NCI-H345 treated with DMSO at 0.1 percent for 48 hours (cell line): ENCODE measurements around the gene ECT2.
"Not testable (repeated sequence)": the region's sequence is repeated elsewhere in the genome, so short reads cannot be mapped to it uniquely, and the experiment has no call there.

Experiments
- DNase-seq: peaks from one replicate; lab custom pipeline; 2025; ENCODE audit not compliant: unreplicated experiment; lab: John Stamatoyannopoulos, UW

The ECT2 gene

DNA sequence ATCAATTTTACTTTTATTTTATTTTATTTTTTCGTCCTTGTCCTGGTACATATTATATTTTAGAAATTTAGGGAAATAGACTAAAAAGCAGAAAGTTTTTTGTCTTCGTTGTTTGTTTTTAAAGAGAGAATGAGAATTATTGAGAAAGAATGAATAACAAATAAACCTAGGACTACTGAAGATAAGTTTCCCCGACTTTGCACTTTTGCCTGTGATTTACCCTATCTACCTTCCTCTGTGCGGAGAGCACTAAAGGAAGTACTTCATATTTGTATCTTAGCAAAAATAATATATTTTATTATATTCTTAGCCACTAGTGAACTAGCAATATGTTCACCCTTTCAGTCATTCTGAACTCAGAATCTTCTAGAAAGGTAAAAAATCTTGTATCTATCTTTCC lies 60.6 kb downstream of the ECT2 start:
- no peak for DNase-seq

DNA sequence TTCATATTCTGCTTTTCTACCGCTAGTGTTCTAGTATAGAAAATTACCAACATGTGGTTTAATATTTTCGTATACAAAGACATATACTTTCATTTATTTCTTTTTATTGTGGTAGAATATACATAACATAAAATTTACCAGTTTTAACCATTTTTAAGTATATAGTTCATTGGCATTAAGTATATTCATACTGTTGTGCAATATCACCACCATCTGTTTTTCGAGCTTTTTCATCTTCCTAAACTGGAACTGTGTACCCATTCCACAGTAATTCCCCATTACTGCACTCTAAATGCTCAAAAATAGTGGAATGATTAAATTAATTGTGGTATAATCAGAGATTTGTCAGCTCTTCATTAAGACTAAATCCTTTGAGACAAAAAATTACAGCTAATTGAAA lies 62.9 kb downstream of the ECT2 start:
- DNase-seq: no peak

DNA sequence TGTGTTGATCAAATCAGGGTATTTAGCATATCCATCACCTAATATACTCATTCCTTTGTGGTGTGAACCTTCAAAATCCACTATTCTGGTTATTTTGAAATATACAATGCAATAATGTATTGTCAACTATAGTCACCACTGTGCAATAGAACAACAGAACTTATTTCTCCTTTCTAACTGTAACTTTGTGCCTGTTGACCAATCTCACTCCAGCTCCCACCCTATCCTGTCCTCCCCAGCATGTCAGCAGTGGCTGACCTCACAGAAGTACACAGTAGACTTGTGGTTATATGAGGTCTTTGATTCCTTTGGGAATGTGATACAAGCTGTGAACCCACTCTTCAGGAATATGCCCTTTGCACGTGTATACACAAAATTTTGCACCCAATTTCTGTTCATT lies 64.2 kb downstream of the ECT2 start:
- no peak for DNase-seq

DNA sequence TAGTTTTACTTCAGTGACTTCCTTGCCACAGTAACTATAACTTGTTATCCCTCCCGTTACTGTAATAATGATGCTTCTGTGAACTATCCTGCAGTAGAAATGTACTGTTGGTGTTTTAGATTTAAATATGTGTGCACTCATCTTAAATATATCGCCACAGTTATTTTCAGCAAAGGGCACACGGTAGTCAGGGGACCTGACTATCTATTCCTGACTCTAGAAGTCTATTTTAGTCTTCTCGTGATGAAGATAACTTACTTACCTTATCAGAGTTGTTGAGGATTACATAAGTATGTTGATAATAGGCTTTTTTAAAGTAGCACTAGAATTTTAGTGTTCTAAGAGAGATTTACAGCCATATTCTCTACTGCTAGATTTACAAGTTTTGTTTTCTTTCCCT lies 65.3 kb downstream of the ECT2 start:
- DNase-seq: no peak

DNA sequence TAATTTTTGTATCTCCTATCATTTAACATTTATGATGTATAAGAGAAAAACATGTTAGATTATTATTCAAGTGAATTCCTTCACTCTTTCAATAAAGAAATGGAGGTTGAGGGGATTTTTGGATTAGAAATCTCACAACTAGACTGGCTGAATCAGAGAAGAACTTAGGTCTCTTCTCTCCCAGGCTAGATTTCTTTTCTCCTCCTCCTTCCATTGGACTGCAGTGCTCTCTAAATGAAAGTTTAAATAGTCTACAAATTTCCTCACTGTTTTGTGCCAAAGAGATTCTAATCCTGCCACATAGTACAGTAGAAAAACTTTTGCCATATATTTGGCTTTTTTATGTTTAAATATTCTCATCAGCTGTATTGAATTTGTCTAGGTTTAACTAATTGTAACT lies 65.8 kb downstream of the ECT2 start:
- DNase-seq: no peak

DNA sequence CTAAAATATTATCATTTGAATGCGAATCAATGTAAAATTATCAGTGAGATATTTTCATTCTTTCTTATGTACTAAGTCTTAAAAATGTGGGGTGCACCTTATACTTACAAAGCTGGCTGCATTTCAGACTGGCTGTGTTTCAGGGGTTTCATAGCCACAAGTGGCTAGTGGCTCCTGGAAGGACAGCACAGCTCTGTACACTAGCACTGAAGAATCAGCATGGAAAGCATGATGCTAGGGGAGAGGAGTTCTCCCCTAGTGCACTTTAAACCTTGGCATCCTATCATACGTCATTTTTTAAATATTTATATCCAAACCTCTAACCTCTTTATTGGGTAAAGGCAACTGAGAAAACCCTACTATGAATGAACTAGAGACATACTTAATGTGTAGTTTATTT lies 66.4 kb downstream of the ECT2 start:
- no peak for DNase-seq

DNA sequence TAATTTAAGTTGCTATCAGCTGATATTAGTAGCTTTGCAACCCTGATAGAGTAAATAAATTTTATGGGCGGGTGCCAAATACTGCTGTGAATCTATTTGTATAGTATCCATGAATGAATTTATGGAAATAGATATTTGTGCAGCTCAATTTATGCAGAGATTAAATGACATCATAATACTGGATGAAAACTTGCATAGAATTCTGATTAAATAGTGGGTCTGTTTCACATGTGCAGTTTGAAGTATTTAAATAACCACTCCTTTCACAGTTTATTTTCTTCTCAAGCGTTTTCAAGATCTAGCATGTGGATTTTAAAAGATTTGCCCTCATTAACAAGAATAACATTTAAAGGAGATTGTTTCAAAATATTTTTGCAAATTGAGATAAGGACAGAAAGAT lies 70.0 kb downstream of the ECT2 start:
- no peak for DNase-seq

DNA sequence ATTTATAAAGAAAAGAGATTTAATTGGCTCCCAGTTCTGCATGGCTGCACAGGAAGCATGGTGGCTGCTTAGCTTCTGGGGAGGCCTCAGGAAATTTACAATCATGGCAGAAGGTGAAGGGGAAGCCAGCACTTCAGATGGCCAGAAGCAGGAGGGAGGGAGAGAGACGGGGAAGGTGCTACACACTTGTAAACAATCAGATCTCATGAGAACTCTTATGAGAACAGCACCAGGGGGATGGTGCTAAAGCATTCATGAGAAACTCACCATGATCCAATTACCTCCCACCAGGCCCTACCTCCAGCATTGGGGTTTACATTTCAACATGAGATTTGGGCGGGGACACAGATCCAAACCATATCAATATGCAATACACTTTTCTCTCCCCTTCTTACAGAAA lies 73.7 kb downstream of the ECT2 start:
- DNase-seq: no peak

DNA sequence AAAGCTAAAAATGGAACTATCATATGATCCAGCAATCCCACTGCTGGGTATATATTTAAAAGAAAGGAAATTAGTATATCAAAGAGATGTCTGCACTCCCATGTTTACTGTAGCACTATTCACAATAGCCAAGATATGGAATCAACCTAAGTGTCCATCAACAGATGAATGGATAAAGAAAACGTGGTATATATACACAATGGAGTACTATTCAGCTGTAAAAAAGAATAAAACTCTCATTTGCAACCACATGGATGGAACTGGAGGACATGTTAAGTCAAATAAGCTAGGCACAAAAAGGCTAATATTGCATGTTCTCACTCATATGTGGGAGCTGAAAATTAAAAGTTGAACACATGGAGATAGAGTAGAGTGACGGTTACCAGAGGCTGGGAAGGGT lies 76.7 kb downstream of the ECT2 start:
- DNase-seq: not testable (repeated sequence)

DNA sequence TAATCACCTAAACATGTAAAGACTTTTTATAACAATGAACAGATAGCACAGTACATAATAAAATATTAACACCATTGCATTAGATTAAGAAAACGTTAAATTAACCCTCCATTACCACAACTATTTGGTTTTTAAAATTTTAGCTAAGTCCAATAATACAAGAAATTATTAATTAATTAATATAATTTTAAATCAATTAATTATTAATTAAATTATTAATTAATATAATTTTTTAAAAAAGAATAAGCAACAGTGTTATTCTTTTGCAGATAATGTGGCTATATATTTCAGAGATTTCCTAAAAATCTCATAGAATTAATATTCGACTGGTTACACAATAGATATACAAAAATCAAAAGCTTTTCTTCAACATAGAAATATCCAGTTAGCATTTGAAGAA lies 82.5 kb downstream of the ECT2 start:
- DNase-seq: no peak

DNA sequence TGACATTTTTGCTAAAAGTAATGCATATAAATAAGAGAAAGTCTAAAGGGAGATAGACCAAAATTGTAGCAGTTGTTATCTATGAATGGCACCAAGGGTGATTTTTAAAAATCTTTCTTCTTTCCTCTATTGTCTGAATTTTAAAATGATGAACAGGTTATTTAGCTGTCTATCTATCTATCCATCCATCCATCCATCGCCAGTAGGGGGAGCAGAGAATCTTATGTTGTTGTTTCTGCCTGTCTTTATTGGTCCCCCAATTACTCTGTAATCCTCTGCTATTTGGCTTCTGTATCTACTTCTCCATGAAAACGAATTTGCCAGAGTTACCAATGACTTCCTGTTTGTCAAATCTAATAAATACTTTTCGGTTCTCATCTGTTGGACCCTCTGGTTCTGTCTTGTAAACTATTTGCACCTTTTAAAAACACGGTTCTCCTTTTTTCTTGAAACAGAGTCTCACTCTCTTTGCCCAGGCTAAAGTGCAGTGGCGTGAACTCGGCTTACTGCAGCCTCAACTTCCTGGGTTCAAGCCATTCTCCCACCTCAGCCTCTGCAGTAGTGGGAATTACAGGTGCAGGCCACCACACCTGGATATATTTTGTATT lies 86.0 kb downstream of the ECT2 start:
- DNase-seq: no peak

DNA sequence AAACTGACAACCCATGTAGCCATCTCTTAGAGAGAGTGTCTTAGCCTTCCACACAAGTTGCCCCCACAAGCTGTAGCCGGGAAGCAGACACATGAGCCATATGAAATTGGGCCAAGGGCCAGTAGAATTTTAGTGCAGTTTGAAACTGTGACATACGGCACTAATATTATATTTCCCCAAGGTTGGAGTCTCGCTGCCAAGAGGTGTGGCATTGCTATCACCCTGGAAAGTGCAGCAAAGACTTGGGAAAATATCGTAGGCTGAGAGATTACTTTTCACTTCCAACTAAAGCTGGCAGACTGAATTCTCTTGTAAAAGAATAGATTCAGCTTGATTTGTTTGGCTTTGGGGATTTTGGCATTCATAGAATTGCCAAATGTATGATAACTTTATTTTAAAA lies 89.2 kb downstream of the ECT2 start:
- DNase-seq: no peak

DNA sequence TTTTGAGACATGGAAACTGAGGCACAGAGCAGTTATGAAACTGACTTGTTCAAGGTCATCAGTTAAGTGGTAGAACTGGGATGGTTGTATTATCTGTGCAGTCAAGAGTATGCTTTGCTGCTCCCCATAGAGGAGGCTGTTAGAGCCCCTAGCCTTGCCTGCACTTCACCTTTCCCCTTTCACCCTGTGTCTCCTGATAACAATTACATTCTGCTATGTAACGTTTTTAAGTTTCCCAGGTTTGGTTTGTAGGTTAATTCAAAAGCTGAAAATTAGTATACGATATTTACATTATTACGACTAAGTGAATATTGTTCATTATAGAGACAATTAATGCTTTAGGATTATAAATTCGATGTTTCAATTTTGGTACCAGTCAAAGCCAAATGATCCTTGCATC lies 89.9 kb downstream of the ECT2 start:
- no peak for DNase-seq

DNA sequence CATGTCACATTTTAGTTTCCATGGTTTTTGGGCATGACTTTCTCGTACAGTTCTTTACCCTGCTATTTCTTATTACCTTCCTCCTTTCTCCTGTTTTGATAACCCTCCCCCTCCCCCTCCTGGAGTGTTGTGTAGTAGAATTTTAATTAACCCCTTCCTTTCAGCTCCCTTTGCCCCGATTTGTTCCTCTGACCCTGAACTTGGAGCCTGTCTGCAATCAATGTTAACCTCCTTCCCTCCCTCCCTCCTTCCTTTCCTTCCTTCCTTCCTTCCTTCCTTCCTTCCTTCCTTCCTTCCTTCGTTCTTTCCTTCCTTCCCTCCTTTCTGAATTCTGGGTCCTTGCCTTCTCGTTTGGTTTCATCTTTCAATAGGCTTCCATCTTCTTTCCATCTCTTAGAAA lies 90.4 kb downstream of the ECT2 start:
- no peak for DNase-seq

DNA sequence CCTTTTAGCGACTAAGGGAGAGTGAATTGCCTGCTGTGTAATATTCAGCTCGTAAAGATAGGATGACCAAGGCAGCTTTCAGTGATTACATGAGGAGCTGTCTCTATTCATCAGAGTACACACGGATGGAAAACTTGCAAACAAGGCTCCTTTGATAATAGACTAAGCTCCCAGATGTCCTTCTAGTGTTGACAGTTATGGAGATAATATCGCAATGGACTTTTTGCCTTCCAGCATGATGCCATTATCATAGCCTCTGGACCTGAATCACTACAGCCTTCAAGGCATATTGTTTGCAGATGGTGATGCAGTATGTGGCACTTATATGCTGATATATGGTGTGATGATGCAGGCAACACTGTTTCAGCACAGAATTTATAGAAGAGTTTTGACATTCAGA lies 93.9 kb downstream of the ECT2 start:
- DNase-seq: no peak

DNA sequence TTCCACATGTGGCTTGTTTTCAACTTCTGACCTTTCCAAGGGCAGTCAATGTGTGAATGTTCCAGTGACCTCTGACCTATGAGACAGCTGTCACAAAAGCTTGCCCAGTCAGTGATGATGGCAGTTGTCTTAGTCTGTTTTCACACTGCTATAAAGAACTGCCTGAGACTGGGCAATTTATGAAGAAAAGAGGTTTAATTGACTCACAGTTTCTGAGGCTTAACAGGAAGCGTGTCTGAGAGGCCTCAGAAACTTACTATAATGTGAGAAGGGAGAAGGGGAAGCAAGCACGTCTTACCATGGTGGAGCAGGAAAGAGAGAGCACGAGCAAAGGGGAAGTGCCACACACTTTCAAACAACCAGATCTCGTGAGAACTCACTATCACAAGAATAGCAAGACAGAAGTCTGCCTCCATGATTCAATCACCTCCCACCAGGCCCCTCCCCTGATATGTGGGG lies 95.6 kb downstream of the ECT2 start:
- DNase-seq: no peak

DNA sequence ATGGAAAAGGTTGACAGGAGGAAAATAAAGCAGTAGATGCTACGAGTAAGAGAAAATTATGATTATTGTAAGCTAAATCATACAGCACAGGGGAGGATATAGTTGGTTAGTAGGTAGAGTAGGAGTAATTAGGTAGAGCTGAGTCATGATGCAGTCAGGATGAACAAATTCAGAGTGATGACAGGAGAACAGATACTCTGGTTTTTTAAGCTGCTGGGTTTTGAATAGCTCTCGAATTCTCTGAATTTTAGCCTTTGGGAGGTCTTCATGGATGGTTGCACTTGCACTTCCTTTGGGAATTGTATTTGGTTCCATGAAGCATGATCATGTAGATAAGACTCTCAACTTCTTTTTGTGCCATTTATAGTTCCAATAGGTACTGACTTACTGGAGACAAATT lies 96.2 kb downstream of the ECT2 start:
- no peak for DNase-seq

DNA sequence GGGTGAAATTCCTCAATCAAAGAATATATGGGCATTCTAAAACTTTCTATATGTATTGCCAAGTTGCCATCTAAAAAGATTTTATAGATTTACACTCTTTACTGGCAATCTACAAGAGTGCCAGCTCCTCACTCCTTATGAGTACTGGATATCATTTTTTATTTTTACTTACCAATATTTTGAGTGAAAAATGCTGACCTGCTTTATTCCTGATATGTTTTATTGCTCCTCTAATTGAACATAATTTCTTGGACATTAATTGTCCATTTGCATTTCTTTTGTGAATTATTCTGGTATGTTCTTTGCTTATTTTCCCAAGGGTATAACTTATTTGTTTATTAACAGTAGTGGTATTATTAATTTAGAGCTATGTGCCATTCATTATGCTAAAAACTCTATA lies 96.8 kb downstream of the ECT2 start:
- DNase-seq: no peak

DNA sequence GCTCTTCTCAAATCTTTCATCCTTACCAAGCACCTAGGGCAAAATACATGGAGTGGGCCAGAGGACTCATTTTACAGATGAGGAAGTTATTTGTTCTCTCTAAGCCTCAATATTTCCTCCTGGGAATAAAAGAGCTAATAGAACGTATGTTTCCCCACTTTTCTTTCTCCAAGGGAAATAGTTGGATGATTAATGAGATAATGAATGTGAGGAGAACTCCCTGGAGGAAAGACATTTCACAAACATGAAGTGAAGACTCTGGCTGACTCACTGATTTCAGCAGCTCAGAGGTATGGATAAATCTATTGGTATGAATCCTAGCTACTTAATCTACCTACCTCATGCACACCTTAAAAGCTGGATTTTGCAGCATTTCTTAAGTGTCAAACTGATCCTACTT lies 98.4 kb downstream of the ECT2 start:
- no peak for DNase-seq

DNA sequence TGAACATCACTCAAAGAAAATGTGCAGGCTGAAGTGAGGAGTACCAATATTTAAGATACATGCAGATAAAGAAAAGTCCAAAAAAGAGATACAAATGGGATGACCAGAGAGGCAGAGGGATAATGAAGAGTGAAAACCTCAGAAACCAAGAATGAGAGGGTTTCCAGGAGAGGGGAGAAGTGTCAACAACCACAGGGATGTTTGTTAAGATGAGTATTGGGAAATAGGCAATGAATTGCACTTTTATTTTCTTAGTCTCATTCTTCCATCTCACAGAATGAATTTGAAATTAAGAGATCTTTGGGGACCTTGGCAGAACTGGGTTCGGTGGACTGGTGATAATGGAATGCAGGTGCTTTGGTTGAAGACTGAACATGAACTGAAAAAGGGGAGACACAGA lies 102.5 kb downstream of the ECT2 start:
- DNase-seq: no peak

DNA sequence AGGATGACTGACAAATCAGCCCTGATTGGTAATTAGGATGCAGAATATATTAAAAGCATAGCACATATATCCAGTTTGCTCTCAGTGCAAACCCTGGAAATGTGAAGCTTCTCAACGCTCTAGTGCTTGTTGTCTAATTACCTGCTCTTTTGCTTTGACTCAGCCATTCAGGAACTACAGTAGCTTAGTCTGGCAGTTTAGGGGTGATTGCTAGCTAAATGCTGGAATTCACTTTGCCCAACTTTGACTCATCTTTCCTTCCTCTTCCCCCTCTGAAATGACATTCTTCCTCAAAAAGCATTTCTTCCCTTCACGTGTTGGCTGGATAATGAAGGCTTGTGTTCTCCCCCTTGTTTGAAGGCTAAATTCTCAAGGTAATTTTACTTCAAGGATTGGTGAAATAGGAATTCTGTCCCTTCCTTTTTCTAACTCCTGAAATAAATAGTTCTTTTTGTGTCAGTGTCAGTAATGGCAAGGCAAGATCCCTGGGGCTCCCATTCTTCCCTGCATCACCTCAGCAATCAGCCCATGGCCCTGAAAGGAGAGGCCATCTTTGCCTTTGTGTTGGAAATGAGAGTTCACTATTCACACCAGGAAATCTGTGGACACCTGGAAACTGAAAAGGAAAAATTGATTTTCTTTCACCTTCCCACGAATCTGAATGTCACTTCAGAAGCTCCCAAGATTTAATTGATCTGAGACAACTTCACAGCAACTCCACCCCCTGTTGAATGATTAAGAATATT lies 103.6 kb downstream of the ECT2 start:
- DNase-seq: no peak

DNA sequence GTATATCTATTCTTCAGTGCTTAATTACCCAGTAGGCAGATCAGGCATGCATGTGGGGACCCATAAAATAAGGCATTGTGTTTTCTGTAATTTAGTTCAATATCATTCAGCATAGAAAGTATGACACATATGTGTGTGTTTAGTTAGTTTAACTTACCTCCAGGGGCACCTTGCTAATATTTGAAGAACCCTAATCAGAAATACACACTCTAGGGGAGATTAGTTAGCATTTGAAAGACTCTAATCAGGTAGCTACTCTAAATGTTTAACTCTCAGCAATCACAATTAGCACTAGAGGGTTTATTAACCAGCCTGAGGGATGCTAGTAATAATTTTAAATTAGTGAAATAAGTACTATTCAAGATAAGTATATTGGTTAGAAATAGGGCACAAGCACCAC lies 104.5 kb downstream of the ECT2 start:
- no peak for DNase-seq
